GM18511 (cell line): ENCODE results near the gene PLK5.

ENCODE experiments used
- ATAC-seq: cut with Tn5 transposase; IDR thresholded peaks from one replicate; pipeline ENCODE4 v1.9.1; 2021; ENCODE audit warnings: mild to moderate bottlenecking, moderate library complexity; ENCODE audit not compliant: unreplicated experiment

The PLK5 gene

DNA sequence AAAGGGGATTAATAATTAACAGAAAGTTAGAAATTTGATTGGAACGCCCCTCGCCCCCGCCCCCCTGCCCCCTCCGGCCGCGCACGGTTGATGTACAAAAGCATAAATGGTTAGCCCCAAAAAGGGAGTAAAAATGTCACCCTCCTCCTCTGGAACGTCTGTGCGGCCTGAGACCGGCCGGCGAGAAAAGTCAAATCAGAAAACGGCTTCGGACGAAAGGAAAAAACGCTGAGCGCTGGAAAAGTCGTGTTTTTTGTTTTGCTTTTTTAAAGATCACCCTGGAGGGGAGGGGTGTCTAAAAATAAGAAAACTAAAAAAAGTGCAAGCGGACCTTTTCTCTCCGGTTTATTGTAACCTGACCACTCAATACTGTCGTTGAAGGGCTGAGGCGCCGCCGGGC is 31.1 kb downstream of the PLK5 start:
- no peak for ATAC-seq

DNA sequence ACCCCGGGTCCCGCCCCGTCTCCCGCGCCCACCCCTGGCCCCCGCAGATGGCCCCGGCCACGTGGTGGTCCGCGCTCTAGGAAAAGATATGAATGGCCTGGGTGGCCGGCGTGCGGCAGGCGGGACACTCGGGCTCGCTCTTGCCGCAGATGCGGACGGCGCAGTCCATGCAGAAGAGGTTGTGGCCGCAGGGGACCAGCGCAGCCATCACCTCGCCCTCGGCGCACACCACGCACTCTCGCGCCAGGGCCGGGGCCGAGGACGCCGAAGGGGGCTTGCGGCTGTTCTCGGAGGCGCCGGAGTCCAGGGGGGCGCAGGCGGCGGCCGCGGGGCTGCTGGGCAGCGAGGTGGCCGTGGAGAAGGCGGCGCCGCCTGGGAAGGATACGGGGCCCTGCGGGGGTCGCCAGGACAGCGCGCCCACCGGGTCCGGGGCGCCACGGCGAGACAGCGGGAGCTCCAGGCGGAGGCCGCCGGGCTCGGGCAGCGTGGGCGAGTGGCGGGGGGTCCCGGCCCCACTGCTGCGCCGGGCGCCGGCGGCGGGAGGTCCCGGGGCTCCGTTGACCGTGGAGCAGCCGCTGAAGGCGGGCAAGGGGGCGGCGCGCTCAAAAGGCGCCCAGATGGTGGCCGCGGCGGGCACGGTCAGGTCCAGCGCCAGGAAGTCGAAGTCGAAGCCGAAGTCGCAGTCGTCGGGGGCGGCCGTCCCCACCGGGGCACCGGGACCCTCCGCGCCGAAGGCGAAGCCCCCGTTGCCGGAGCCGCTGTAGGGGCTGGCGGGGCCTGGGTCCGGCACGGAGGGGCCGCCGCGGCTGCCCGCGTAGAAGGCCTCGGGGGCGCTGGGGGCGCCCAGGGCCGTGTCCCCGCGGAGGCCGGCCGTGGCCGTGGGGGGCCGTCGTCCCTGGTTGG is 31.9 kb downstream of the PLK5 start:
- no peak for ATAC-seq

DNA sequence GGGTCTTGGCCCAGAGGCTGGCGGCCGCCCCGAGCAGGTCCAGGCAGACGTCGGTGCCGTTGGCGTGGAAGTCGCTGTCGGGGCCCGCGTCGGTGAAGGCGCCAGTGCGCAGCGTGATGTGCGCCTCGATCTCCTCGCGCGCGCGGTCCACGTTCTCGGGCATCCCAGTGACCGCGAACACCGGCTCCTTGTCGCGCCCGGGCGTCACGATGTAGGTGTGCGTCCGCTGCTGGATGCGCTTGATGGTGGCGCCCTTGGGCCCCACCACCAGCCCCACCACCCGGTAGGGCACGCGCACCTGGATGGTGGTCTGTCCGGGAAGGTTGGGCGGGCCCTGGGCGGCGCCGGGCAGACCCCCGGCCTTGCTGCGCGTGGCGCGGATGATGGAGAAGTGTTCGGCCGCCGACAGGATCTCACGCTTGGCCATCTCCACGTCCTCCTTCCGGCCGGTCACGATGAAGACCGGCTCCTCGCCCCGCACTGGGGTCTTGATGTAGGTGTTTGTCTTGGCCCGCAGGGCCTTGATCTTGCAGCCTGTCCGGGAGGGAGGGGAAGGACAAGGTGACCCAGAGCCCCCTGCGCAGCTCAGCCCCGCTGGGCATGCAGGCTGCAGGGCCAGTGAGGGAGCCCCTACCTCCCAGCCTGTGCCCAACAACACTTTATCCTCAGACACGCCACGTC is 32.7 kb downstream of the PLK5 start:
- ATAC-seq, result no peak

DNA sequence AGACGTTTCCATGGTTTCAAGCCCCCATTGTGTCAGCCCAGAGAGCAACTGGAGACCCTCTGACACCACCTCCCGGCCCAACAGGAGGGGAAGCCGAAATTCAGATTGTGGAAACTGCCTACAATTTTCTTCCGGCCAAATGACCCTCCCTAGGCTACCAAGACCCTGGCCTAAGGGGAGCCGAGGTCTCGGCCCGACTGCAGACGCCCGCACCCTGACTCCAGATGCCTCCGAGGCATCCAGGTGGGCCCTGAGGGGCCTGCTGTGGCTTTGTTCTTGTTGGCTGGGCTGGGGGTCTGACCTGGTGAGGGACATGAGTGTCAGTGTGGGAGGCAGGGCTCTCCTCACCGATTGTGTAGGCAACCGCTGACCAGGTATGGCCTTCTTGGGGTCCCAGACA is 34.7 kb downstream of the PLK5 start:
- no peak for ATAC-seq

DNA sequence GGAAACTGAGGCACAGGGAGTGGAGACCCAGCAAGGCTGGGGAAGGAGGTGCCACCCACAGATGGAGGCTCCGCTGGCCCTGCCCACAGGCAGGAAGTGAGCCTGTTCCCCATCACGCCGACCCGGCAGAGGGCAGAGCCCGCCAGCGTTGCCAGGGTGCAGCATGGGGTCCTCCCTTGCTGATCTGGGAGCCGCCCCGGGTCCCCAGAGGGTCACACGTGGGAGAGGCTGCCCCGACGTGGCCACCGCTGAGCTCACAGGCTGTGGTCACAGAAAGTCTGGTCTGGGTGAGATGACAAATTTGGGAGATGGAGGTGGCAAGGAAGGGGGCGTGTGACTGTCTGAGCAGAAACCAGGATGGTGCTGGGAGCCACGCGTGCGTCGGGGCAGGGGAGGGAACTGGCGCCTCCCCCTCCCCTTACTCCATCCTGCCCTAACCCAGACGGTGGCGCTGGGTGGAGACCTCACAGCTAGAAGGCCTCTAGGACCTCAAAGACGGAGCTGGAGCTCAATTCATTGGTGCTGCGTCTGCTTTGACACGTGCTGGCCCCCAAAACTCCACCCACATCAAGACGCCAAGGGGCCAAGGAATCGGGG is 36.5 kb downstream of the PLK5 start:
- ATAC-seq, result no peak

DNA sequence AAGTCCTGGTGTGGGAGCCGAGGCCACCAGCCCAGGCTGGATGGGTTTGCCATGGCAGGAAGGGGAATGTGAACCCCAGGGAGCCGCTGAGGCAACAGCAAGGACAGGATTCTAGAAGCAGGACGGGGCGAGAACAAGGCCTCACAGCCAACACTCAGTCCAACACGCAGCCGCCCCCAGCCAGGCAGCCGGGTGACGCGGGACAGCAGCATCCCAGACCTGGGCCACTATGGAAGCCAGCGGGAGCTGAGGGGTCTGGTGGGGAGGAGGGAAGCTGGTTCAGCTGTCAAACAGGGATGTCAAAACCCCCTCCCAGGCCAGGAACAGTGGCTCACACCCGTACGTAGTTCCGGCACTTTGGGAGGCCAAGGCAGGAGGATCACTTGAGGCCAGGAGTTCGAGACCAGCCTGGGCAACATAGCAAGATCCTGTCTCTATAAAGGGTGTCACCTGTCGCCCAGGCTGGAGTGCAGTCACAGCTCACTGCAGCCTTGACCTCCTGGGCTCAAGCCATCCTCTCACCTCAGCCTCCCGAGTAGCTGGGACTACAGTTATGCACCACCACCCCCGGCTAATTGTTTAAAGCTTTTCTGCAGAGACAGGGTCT is 37.5 kb downstream of the PLK5 start:
- no peak for ATAC-seq

DNA sequence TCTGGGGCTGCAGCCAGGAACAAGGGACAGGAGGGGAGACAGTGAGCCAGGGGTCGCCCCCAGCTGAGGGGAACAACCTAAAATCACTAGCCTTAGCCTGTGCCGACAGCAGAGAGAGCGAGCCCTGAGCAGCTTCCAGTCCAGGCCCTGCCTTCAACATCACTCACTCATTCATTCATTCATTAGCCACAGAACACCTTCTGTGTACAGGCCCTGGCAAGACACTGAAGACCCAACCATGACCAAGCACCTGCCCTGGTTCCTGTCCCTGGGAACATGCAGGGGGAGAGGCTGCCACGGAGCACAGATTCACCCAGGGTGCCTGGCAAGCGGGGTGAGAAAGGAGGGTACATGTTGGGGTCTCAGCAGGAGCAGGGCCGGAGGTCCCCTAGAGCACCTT is 39.4 kb downstream of the PLK5 start:
- no peak for ATAC-seq

DNA sequence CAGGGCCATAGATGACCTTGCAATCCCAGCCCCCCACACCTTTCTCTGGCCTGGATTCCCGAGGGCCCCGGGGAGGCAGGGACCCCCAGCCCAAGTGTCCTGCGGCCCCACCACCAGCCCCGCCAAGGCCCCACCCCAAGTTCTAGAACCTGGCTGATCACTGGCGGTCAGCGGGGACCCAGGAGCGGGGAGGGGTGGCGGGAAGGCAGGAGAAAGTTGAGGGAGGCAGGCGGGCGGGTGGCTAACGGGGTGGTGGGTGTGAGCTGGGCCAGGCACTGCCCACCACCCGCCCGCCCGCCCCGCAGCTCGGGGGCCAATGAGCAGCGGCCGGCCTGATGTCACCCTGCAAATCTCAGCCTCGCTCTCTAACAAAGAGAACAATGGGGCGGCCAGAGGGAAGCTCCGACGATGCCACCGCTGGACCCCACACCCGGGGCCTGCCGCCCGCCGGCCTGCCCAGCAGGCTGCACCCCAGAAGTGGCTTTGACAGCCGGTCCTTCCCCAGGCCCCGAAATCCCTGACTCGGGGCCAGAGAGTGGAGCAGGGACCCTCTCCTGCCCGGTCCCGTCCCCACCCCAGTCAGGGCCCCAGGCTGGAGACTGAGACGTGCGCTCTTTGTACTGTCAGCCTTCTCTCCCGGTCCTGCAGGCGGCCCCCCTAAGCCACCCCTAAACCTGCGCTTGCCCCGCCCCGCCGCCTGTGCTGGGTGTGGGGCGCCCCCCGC is 42.7 kb downstream of the PLK5 start:
- ATAC-seq, result no peak

DNA sequence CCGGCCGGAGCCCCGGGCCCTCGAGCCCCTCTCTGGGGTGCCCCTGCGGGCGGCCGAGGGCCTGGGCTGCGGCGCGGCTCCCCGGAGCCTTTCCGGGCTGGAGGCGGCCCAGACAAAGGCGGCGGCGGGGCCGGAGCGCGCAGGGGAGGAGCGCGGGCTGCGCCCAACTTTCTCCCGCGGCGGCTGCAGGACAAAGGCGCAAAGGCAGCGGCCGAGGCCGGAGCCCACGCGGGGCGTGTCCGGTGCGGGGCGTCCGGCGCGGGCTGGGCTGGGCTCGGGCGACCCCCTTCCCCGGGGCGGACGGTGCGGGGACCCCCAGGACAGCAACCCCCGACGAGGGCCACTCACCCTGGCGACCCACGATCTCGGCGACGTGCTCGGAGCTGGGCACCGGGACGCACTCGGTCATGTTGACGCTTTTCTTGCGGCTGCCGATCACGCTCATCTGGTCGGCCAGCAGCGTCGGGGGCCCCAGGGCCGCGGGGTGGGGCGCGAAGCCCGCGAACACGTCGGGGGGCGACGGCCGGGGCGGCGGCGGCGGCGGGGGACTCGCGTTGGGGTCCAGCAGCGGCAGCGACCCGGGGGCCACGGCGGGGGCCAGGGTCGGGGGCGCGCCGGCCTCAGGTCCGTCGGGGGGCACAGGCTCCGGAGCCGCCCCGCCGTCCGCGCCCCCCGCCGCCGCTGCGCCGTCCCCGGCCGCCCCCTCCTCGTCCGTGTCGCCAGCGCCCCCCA is 43.4 kb downstream of the PLK5 start:
- ATAC-seq, result no peak

DNA sequence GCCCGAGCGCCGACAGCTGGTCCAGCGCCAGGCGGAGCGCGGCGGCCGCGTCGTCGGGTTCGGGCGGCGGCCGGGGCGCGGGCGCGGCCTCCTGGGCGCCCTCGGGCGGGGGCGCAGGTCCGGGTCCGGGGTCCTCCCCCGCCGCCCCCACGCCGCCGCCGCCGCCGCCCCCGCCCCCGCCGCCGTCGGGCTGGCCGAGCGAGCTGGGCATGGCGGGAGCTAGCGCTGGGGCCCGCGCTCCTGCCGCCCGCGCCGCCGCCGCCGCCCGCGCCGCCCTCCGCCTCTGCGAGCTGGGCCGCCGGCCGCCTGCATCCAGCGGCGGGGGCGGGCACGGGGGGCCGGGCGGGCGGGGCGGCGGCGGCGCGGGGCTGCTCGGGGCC is 44.0 kb downstream of the PLK5 start:
- no peak for ATAC-seq

DNA sequence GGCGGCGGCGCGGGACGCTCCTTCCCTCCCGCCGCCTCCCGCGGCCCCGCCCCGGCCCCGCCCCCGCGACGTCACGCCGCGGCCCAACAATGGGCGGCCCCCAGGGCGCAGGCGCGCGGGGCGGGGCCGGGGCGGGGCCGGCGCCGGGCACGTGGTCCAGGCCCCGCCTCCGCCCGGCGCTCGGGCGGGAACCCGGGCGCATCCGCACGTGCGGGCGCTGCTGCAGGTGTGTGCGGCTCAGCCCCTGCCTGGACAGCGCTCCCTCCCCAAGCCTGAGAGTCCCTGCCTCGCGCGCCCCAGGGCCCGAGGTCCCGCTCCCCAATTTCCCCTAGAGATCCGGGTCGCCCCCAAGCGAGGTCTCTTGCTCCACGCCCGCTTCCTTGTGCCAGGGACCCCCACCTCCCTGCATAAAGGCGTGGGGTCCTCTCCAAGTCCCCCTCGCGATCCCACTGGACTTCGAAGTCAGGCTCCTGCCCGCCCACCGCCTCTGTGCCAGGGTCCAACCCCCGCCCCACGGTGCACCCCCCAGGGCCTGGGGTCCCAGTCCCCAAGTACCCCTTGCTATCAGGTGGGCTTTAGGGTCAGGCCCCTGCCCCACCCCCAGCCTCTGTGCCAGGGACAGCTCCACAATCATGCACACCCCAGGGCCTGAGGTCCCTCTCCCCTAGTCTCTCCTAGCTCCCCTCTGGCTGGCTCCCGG is 44.6 kb downstream of the PLK5 start, which contains the start of gene MEX3D:
MEX3D (minus strand) TSS at position 6 of the 700 bp plus-strand sequence. CDS start 267 bp downstream, outside the sequence.
- ATAC-seq, result no peak

DNA sequence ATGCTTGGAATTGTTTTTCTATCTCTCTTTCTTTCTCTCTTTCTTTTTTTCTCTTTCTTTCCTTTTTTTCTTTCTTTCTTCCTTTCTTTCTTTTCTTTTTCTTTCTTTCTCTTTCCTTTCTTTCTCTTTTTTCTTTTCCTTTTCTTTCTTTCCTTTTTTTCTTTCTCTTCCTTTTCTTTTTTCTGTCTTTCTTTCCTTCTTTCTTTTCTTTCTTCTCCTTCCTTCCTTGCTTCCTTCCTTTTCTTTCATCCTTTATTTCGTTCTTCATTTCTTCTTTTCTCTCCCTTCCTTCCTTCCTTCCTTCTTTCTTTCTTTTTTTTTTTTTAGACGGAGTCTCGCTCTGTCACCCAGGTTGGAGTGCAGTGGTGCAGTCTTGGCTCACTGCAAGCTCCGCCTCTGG is 46.1 kb downstream of the PLK5 start:
- no peak for ATAC-seq

DNA sequence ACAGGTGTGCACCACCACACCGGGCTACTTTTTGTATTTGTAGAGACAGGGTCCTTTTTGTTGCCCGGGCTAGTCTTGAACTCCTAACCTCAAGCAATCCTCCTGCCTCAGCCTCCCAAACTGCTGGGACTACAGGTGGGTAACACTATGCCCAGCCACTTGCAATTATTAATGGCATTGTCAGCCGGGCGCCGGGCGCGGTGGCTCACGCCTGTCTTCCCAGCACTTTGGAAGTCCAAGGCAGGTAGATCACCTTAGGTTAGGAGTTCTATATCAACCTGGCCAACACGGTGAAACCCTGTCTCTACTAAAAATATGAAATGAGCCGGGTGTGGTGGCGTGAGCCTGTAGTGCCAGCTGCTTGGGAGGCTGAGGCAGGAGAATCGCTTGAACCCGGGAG is 47.0 kb downstream of the PLK5 start:
- no peak for ATAC-seq

DNA sequence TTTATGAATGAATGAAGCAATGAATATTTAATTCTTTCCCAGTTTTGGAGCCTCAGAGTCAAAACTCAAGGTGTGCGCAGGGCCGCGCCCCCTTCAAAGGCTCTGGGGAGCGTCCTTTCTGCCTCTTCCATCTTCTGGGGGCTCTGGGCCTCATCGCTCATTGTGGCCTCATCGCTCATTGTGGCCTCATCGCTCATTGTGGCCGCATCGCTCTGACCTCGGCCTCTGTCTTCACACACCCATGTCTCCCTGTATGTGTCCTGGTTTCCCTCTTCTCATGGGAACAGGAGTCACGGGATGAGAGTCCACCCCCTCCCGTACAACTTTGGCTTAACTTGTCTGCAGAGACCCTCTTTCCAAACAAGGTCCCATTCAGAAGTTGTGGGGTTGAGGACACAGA is 47.5 kb downstream of the PLK5 start:
- no peak for ATAC-seq

DNA sequence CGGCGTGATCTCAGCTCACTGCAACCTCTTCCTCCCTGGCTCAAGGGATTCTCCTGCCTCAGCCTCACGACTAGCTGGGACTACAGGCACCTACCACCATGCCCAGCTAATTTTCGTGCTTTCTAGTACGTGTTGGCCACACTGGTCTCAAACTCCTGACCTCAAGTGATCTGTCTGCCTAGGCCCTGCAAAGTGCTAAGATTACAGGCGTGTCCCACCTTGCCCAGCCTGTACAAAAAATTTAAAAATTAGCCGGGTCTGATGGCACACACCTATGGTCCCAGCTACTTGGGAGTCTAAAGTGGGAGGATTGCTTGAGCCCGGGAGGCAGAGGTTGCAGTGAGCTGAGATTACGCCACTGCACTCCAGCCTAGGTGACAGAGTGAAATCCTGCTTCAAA is 48.9 kb downstream of the PLK5 start:
- ATAC-seq, result no peak

DNA sequence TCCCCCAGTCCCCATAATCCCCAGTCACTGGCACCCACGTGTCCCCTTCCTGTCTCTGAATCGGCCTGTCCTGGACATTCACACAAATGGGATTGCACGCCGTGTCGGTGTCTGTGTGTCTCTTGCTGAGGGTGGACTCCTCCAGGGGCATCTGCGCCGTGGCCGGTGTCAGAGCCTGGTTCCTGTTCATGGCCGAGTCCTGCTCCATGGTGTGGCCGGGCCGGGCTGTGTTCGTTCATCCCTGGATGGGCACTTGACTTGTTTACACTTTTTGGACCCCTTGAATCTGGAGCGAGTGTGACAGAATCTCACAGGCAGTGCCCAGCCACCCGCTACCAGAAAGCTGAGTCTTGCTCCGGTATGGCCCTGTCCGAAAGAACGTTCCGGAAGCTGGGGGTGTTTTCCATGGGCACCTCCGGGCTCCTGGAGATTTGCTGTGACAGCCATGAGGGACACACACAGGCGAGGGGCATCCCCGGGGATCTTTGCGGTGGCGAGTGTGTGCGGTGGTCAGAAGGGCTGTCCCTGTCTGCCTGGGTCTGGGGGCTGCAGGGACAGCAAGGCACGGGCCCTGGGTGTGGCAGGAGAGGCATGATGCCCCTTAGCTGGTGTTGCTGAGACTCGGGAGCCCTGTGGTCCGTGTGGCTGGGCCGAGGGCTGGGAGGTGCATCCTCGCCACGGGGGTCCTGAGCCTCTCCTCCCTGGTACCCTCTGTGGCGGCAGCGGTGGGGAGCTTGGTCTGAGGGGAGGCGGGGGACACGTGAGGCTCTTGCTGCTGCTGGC is 50.7 kb downstream of the PLK5 start:
- ATAC-seq, result no peak

DNA sequence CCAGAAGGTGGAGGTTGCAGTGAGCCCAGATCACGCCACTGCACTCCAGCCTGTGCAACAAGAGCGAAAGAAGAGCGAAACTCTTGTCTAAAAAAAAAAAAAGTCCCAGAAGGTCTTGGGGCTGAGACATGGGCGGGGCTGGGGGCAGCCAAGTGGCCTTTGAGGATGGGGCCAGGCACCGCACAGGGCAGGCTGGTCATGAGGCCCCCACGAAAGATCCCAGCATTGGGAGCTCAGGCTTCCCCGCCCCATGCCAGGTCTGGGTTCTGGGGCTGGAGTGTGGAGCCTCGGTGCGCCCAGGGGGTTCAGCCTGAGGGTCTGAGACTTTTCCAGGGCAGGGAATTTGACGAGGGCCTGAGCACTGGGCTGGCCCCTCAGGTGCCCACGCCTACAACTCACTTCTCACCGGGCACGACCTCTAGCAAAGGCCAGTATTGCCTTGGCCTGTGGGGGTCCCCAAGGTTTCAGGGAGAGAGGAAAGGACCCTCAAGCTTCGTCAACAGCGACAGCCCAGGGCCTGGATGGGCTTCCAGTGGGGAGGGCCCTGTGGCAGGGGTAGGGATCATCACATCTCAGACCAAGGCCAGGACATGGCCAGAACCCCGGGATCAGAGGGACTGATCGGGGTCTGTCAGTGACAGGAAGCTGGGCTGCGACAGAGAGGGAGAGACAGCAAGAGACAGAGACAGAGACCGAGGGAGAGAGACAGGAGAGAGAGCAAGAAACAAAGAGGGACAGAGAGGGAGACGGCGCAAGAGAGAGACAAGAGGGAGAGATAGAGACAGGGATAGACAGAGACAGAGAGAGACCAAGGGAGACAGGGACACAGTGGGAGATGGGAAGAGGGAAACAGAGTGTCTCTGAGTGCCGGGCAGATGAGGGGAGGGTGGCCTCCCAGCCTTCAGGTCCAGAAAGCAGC is 51.7 kb downstream of the PLK5 start:
- no peak for ATAC-seq
